GM20000 (cell line): ENCODE results near the gene CLCA1.

Experiments
- DNase-seq: peaks from one replicate; pipeline ENCODE4 v3.0.0; 2012; ENCODE audit warnings: low spot score
- CTCF ChIP-seq: IDR thresholded peaks from 2 replicates; pipeline ENCODE4 v1.5.1; 2012; ENCODE audit warnings: mild to moderate bottlenecking, control low read depth; ENCODE audit errors: extremely low read depth, missing control alignments

The CLCA1 gene

DNA sequence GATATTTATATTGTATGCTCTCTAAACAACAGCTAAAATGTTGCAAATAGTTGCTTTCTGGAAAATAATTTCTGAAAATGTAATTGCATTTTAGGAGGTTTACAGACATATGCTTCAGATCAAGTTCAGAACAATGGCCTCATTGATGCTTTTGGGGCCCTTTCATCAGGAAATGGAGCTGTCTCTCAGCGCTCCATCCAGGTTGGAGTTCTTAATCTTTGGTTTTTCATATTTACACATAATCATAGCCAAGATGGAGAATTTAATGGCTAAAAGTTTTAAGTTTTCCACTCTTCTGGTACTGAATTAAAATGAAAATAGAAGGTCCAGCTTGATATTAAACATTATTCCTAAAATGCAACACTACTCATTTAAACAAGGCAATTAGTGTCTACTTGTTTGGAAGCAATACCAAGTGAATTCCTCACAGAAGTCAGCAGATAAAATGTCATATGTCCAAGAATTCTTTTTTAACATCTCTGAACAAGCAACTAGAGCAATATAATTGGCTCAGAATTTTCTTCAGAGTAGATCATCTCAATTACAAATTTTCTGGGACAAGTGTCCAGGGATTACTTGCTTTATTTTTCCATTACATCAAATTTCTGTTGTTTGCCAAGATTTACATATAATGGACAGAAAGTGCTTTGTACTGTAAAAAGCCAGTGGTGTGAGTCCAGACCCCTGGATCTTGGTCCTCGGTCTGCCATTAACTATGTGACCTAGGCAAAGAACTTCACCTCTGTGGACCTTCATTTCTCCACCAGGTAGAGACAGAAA, 22.6 kb downstream of the CLCA1 start:
- no peak for DNase-seq
- TF ChIP-seq CTCF: no peak

- DNase-seq: no peak
- no peak for TF ChIP-seq CTCF
Observed at GRCh38 chr1:86498281-86498680, 29.6 kb downstream of the CLCA1 start.

- peak; percentile 63 for TF ChIP-seq CTCF
- DNase-seq: peak; percentile 31
Observed at GRCh38 chr1:86499987-86500593, 31.4 kb downstream of the CLCA1 start.

- DNase-seq: no peak
- no peak for TF ChIP-seq CTCF
Observed at GRCh38 chr1:86500714-86501113, 32.0 kb downstream of the CLCA1 start.

- DNase-seq: peak; percentile 26
- peak; percentile 6 for TF ChIP-seq CTCF
Observed at GRCh38 chr1:86502125-86502646, 33.5 kb downstream of the CLCA1 start.

DNA sequence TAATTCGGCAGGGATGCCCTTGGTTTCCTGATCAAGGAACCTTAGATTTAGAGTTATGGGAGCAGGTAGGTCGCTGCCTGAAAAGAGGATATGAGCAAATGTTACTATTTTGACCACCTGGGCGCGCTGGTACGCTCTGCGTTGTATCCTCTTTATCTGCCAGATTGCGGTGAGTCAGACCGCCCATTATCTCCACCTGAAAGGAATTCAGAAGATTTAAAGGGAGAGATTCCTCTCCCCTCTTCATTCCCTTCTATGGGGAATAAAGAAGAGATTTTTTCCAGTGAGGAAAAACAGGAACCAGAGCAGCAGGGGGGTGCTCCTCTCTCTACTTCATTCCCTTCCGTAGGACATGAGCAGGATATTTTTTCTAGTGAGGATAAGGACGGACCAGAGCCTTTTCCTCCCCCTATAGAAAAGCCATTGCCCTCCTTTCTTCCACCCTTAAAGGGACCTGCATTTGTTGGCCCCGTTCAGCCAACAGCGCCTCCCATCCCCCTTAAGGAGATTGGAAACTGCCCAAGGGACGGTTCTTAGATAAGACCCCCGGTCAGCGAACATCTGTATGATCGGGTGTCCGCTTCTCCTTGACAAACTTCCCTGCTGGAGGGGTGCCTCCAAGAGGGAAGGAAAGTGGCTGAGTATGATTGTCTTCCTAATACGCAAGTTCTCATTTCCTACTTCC, 34.1 kb downstream of the CLCA1 start:
- DNase-seq: no peak
- TF ChIP-seq CTCF: no peak
